Dendritic cell treated with granulocyte-macrophage colony-stimulating factor and Interleukin-4, amounts not matched to agents 40 ng/mL and 50 ng/mL, for 4 days (primary cell): ENCODE results near the gene OR14J1.

Experiments
- H3K27ac Mint-ChIP-seq: one replicate; pipeline ENCODE4 v1.8.0; 2022; ENCODE audit warnings: mild to moderate bottlenecking, mixed read lengths
- H3K27me3 Mint-ChIP-seq: one replicate; pipeline ENCODE4 v1.8.0; 2022; ENCODE audit warnings: mild to moderate bottlenecking, mixed read lengths
- H3K36me3 Mint-ChIP-seq: one replicate; pipeline ENCODE4 v1.8.0; 2022; ENCODE audit warnings: low read depth, mixed read lengths
- H3K4me1 Mint-ChIP-seq: one replicate; pipeline ENCODE4 v1.8.0; 2022; ENCODE audit warnings: low read depth, mixed read lengths
- H3K4me3 Mint-ChIP-seq: one replicate; pipeline ENCODE4 v1.8.0; 2022; ENCODE audit warnings: mild to moderate bottlenecking, moderate library complexity, mixed read lengths
- H3K9me3 Mint-ChIP-seq: one replicate; pipeline ENCODE4 v1.8.0; 2022; ENCODE audit warnings: mixed read lengths
- intact Hi-C: fragments of 100-400 bp; cut with micrococcal nuclease; formaldehyde crosslinking; loops from one replicate; pipeline ENCODE4 v1.15.0; 2022

The OR14J1 gene

DNA sequence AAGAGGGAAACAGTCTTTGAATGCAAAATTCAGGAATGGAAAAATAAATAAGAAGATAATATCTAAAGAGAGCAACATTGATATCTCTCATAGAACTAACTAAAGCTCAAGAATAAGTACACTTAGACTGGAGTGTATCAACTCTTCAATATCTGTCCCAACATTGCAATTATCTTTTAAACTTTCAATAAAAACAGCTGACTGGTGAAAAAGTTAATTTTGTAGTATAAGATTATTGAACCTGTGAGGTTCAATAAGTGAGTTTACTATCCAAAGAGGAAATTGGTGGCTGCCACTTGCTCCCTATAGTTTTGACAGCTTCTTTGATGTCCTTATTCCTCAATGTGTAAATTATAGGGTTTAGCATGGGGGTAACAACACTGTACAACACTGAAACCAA is 53.5 kb downstream of the OR14J1 start:
- Mint-ChIP-seq H3K36me3 (no peaks in the 10 kb centered on the region), H3K4me3 (no peak overlapping the region)

DNA sequence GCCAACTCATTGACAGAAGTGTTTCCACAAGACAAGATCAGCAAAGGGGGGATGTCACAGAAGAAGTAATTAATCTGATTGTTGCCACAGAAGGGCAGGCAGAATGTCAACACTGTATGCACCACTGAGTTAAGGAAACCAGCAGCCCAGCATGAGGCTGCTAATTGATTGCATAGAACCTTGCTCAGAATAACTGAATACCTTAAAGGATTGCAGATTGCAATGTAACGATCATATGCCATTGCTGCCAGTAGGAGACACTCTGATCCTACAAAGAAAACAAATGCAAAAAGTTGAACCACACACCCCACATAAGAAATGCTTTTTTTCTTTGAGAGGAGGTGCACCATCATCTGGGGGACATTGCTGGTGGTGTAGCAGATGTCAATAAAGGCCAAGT is 54.1 kb downstream of the OR14J1 start:
- Mint-ChIP-seq H3K9me3 (peaks cover 6% of the 10 kb centered on the region), H3K4me3 (no peak overlapping the region), H3K27me3 (peaks cover 1% of the 10 kb centered on the region), H3K27ac (no peak overlapping the region), H3K36me3 (no peaks in the 10 kb centered on the region), H3K4me1 (no peaks in the 10 kb centered on the region)
- intact Hi-C loops: no loop called here

More for the DNA sequence above, 53.5 kb downstream of the OR14J1 start:
- Mint-ChIP-seq H3K27me3 (peaks cover 1% of the 10 kb centered on the region), H3K4me1 (no peaks in the 10 kb centered on the region), H3K27ac (no peak overlapping the region), H3K9me3 (peaks cover 6% of the 10 kb centered on the region)
- intact Hi-C loops: no loop called here
